Left colon (tissue), 2 donors: ENCODE measurements around the gene FSTL4. TPM values are rescaled to one million over a fixed set of nuclear protein-coding genes. Genes with fewer than 3 reads are reported as not detected.
"Not testable (repeated sequence)": the region's sequence is repeated elsewhere in the genome, so short reads cannot be mapped to it uniquely, and the experiment has no call there.

ENCODE experiments used
- ATAC-seq: fragments of 200-7000 bp; cut with Tn5 transposase; one replicate; pipeline ENCODE4 v1.9.1; 2020; ENCODE audit warnings: mild to moderate bottlenecking, moderate library complexity
- DNase-seq, 2 donors: peaks; one replicate each; pipeline ENCODE4 v3.0.0-alpha.2; 2020
- intact Hi-C, 2 donors: fragments of 100-400 bp; cut with DNase I in 1 of 2; cut with micrococcal nuclease in 1 of 2; formaldehyde crosslinking; loops; one replicate each; pipeline versions ENCODE4 v1.11.2 to v1.14.0; 2022; cut with DNase I, micrococcal nuclease
- total RNA-seq, 2 donors: library from RNA; stranded (reverse); fragmentation: NEBNext Ultra II Directional; extraction: Animal tissue kit (Norgen Biotek cat#: 25700); gene quantifications; one replicate each; pipeline ENCODE4 v1.2.1, GENCODE V29; 2021
- donor health status: DM: no; HTN: no; CAD: no.
- donor health status: DM: yes; HTN: yes; CAD: no.

FSTL4 gene
- total RNA-seq, 2 donors from 2014 or later, result 0.34 to 0.39 TPM

DNA sequence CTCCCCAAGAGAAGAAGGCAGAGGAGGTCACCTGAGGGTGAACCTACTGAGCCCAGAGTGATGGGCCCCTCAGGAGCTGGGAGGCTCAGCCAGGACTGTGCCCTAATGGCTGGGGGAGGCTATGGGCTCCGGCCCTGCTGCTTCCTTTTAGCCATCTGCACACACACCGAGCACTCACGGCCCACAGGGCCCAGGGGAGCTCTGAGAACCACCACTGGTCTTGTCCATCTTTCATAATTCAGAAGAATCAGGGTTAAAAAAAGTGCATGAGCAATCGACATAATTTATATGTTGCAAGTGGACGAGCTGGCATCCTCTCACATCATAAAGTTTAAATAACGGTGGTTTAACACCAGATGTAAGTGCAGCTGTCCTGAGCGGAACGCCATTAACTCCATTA, 162.1 kb downstream of the FSTL4 start:
- no peak for ATAC-seq
- intact Hi-C loops, result loop anchor here in 1 of 2 donors (10.0 kb wide), 1 partner anchor 335 kb away; no protein-coding TSS in a partner anchor
- no peak for DNase-seq

- intact Hi-C loops, result no loop called here
- DNase-seq, result no peak
- no peak for ATAC-seq
Observed at GRCh38 chr5:133449181-133449580, 163.2 kb downstream of the FSTL4 start.

DNA sequence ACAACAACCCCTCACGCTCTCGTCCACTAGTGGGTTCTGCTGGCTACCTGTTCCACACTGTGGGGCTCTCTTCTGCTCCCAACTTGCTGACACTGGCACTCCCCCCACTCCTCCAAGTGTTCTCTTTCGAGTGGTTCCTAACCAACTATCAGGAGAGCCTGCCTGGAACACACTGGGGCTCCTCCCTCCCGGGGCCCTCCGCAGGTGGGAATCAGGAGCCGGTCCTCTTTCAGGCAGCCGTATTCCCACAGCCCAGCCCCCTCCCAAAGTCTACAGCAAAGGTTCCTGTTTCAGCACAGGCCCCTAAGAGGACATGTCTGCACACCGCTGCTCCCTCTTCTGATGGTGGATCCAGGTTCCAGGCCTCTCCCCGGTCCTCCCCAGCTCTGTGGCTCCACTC, 165.9 kb downstream of the FSTL4 start:
- no peak for ATAC-seq
- intact Hi-C loops, result no loop called here
- no peak for DNase-seq

DNA sequence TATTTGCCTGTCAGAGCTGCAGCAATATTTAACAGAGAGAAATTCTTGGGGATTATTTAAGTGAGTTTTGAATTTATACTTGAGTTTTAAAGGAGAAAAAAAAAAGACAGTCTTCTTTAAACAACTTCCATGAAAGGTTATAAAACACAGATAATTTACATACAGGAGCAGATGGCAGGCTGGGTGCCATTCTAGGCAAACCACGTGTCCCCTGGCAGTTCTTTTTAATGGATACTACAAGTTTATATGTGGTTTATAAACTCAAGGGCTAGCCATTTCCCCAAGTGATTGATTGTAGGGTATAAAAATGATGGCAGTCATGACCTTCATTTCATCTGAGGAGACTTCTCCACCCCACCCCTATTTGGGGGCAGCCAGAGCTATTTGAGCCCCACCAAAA, 166.6 kb downstream of the FSTL4 start:
- peak; percentile 93 for ATAC-seq
- intact Hi-C loops, result no loop called here
- peak in 1 of 2 donors; percentile 43 for DNase-seq

GRCh38 chr5:133445204-133445603, 167.1 kb downstream of the FSTL4 start:
- intact Hi-C loops, DNase-seq: not testable (repeated sequence)
- ATAC-seq, result peak; percentile 46

DNA sequence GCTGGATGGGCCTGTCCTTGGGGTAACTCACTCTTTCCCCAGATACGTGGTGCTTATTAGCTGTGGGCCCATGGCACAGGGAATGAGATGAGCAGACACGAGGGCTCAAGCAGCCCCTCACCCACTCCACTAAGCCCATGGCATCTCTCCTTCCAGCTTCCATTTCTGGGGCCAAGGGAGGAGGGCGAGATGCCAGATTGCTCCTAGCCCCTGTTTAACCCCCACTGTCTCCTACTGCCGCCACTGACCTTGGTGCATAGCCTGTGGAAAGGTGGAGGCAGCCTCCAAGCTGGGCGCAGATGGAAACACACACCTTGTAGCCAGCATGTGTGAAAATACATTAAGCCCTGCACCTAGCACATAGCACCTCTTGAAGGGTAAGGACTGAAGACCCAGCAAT, 167.6 kb downstream of the FSTL4 start:
- DNase-seq (no peak), ATAC-seq (no peak)
- intact Hi-C loops, result no loop called here

DNA sequence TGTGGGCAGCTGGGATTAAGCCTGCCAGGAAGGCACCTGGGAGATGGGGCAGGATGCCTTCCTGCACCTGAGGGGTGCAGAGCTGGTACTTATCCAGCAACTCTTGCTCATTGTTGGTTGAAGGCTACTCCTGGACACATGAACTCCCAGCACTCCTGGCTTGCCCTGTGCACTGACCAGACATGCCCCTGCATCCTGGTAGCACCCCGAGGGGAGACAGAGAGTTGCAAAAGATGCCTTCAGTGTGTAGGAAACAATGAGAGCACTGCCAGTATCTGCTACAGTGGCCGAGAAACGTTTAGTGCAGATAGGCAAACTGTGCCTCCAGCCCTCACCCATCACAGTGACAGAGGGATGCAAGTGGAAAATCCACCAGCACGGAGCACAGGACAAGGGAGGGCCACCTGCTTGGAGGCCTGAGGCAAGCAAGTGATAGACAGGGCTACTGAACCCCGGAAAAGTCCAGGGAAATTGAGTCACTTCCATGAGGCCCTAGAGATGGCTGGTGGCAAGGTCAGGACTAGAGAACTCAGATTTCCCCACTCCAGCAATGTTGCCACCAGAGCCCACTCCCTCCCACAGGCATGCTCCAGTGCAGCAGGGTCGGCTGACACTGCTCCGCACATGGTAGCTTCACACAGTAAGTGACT, 171.1 kb downstream of the FSTL4 start:
- no peak for ATAC-seq
- intact Hi-C loops, result no loop called here
- no peak for DNase-seq

- no peak for DNase-seq
- ATAC-seq, result no peak
- intact Hi-C loops, result no loop called here
Observed at GRCh38 chr5:133440467-133441115, 171.8 kb downstream of the FSTL4 start.

DNA sequence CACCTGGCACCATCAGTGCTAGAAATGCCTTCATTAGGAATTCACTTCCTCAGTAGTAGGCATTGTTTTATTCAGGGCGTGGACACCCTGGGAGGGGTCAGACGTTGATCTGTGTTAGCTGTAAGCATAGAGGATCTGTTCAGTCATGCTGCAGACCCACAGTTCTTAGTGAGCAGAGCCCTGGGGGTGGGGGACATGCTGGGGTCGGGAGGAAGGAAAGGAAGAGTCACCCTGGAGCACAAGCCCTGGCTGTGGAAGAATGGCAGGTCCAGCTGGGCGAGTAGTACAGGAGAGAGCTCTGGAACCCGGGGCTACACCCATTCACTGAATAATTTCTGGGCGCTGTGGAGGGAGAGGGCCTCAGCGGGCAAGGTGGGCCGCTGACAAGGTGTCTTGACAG, 172.5 kb downstream of the FSTL4 start:
- intact Hi-C loops, result no loop called here
- DNase-seq (no peak), ATAC-seq (peak; percentile 86)

DNA sequence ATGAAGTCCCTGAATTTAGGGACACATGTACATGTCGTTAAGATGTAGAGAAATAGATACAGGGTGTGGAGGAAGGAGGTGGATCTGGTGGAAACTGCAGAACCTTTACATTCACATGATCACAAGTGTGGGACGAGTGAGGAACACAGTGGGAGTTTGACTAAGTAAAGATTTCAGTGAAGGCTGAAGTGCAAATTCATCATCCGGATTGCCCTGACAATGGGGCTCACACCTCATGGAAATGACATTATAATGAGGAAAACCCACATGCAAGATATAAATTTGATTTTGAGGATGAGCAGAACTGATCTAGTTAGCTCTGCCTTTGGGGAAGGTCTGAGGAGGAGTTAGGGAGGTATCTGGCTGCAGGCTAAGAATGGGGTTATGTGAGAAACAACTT, 173.9 kb downstream of the FSTL4 start:
- ATAC-seq, result no peak
- intact Hi-C loops, result no loop called here
- DNase-seq, result no peak

GRCh38 chr5:133434336-133434735, 178.0 kb downstream of the FSTL4 start:
- ATAC-seq (no peak), DNase-seq (no peak)
- intact Hi-C loops, result no loop called here

DNA sequence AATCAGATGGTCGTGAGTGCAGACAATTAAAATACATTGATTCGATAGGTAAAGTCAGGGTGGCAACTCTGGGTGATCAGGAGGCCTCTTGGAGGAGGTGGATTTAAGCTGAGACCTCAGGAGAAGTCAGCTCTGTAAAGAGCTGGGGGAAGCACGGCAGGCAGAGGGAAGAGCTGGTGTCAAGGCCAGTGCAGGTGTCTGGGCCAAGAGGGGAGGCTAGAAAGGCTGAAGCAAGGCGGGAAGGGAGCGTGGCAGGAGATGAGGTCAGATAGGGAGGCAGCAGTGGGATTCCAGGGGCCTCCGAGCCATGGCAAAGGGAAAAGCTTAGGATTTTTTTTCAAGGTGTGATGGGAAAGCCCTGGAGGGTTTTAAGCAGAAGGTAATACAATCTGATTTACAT, 178.7 kb downstream of the FSTL4 start:
- no peak for DNase-seq
- ATAC-seq, result no peak
- intact Hi-C loops, result no loop called here

- no peak for DNase-seq
- intact Hi-C loops, result no loop called here
- ATAC-seq, result no peak
Observed at GRCh38 chr5:133432956-133433532, 179.3 kb downstream of the FSTL4 start.

- no peak for ATAC-seq
- DNase-seq, result no peak
- intact Hi-C loops, result no loop called here
Observed at GRCh38 chr5:133431326-133431865, 180.9 kb downstream of the FSTL4 start.

GRCh38 chr5:133430095-133430494, 182.2 kb downstream of the FSTL4 start:
- intact Hi-C loops, result no loop called here
- DNase-seq, result no peak
- no peak for ATAC-seq

- ATAC-seq (no peak), DNase-seq (no peak)
- intact Hi-C loops, result loop anchor here in 1 of 2 donors (10.0 kb wide), 1 partner anchor 436 kb away; no protein-coding TSS in a partner anchor
Observed at GRCh38 chr5:133429046-133429445, 183.3 kb downstream of the FSTL4 start.

DNA sequence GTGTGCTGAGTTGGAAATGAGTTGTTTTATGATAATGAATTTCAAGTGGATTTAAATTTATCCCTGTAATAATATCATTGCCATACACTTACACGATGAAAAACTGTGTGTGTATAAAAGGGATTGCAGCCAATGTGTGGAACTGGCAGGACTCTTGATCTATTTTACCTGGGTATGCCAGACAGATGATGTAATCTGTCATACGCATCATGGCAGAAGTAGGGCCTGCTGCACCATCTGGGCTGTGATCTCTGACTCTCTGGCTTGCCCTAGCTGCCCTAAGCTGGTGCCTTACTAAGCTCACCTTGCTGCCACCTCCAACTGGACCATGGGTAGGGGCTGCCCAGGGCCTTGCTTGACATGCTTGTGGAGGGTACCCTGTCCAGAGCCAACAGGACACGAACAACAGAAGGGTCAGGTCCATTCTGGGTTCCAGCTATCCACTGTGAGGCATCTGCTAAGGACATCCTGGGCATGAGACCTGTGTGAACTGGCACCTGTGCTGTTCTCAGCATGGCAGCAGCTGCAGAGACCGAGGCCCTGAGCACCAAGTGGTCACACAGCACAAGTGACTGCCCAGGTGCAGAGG, 184.2 kb downstream of the FSTL4 start:
- DNase-seq, result no peak
- intact Hi-C loops, result loop anchor here in 1 of 2 donors (10.0 kb wide), 1 partner anchor 437 kb away; no protein-coding TSS in a partner anchor
- no peak for ATAC-seq

GRCh38 chr5:133427121-133427777, 185.1 kb downstream of the FSTL4 start:
- ATAC-seq (no peak), DNase-seq (no peak)
- intact Hi-C loops, result loop anchor here in 1 of 2 donors (10.0 kb wide), 1 partner anchor 438 kb away; no protein-coding TSS in a partner anchor

- intact Hi-C loops, result loop anchor here in 1 of 2 donors (10.0 kb wide), 1 partner anchor 439 kb away; no protein-coding TSS in a partner anchor
- no peak for ATAC-seq
- no peak for DNase-seq
Observed at GRCh38 chr5:133426264-133426663, 186.1 kb downstream of the FSTL4 start.
